H9 (cell line): ENCODE results near the gene TRIM44. TPM values are rescaled to one million over a fixed set of nuclear protein-coding genes. Genes with fewer than 3 reads are reported as not detected.

Source experiments
- DNase-seq: peaks from one replicate; pipeline ENCODE4 v3.0.0-alpha.2; 2017
- H2AFZ ChIP-seq: one replicate; pipeline ENCODE4 v1.6.1; 2013; ENCODE audit warnings: mild to moderate bottlenecking, low read length, control low read depth, moderate library complexity
- H2AK5ac ChIP-seq: 2 replicates; pipeline ENCODE4 v1.6.1; 2013; ENCODE audit warnings: low read length, control low read depth, mixed read lengths; ENCODE audit not compliant: insufficient read length
- H2BK120ac ChIP-seq: one replicate; pipeline ENCODE4 v1.6.1; 2013; ENCODE audit warnings: low read depth, mild to moderate bottlenecking, low read length, control low read depth, inconsistent platforms; ENCODE audit not compliant: poor library complexity, severe bottlenecking
- H2BK12ac ChIP-seq: 2 replicates; pipeline ENCODE4 v1.6.1; 2013; ENCODE audit warnings: low read length, control low read depth, mixed read lengths, low read depth; ENCODE audit not compliant: insufficient read length
- H2BK15ac ChIP-seq: 2 replicates; pipeline ENCODE4 v1.6.1; 2013; ENCODE audit warnings: low read depth, low read length, control low read depth
- H2BK20ac ChIP-seq: one replicate; pipeline ENCODE4 v1.6.1; 2013; ENCODE audit warnings: low read depth, mild to moderate bottlenecking, low read length, control low read depth, inconsistent platforms; ENCODE audit not compliant: poor library complexity, severe bottlenecking
- H2BK5ac ChIP-seq: 2 replicates; pipeline ENCODE4 v1.6.1; 2013; ENCODE audit warnings: low read length, control low read depth, mixed read lengths; ENCODE audit not compliant: insufficient read length
- H3K14ac ChIP-seq: 2 replicates; pipeline ENCODE4 v1.6.1; 2013; ENCODE audit warnings: low read length, control low read depth; ENCODE audit not compliant: insufficient read depth
- H3K18ac ChIP-seq: 2 replicates; pipeline ENCODE4 v1.6.1; 2013; ENCODE audit warnings: low read depth, mild to moderate bottlenecking, mixed read lengths, low read length, control low read depth; ENCODE audit not compliant: insufficient read length
- H3K23ac ChIP-seq: 2 replicates; pipeline ENCODE4 v1.6.1; 2013; ENCODE audit warnings: low read length, control low read depth, mixed read lengths, low read depth; ENCODE audit not compliant: insufficient read length
- H3K23me2 ChIP-seq: 2 replicates; pipeline ENCODE4 v1.6.1; 2013; ENCODE audit warnings: low read depth, mild to moderate bottlenecking, mixed read lengths, low read length, control low read depth; ENCODE audit not compliant: insufficient read length, poor library complexity, severe bottlenecking
- H3K27ac ChIP-seq: 2 replicates; pipeline ENCODE4 v1.5.1; 2013; ENCODE audit warnings: low read length, control low read depth, mixed read lengths, low read depth; ENCODE audit not compliant: insufficient read length
- H3K27me3 ChIP-seq: 2 replicates; pipeline ENCODE4 v1.6.1; 2013; ENCODE audit warnings: low read length, control low read depth, inconsistent platforms; ENCODE audit not compliant: insufficient read depth
- H3K4ac ChIP-seq: 2 replicates; pipeline ENCODE4 v1.6.1; 2013; ENCODE audit warnings: low read depth, mild to moderate bottlenecking, control low read depth, inconsistent platforms, low read length, moderate library complexity
- H3K4me1 ChIP-seq: 2 replicates; pipeline ENCODE4 v1.6.1; 2013; ENCODE audit warnings: low read length, control low read depth, inconsistent platforms; ENCODE audit not compliant: insufficient read depth
- H3K4me2 ChIP-seq: 2 replicates; pipeline ENCODE4 v1.6.1; 2013; ENCODE audit warnings: low read length, control low read depth, mixed read lengths; ENCODE audit not compliant: insufficient read length, insufficient read depth
- H3K56ac ChIP-seq: 2 replicates; pipeline ENCODE4 v1.6.1; 2013; ENCODE audit warnings: low read depth, mild to moderate bottlenecking, mixed read lengths, low read length, control low read depth; ENCODE audit not compliant: insufficient read length
- H3K79me1 ChIP-seq: 2 replicates; pipeline ENCODE4 v1.6.1; 2013; ENCODE audit warnings: low read depth, mild to moderate bottlenecking, moderate library complexity, low read length, control low read depth, inconsistent platforms; ENCODE audit not compliant: insufficient read depth, poor library complexity, severe bottlenecking
- H3K79me2 ChIP-seq: 2 replicates; pipeline ENCODE4 v1.6.1; 2013; ENCODE audit warnings: low read length, control low read depth, inconsistent platforms; ENCODE audit not compliant: insufficient read depth
- H3K9ac ChIP-seq: 2 replicates; pipeline ENCODE4 v1.6.1; 2013; ENCODE audit warnings: low read length, control low read depth, mixed read lengths; ENCODE audit not compliant: insufficient read length; ENCODE audit errors: extremely low read depth
- H3K9me3 ChIP-seq: one replicate; pipeline ENCODE4 v1.6.1; 2013; ENCODE audit warnings: low read depth, low read length, inconsistent platforms; ENCODE audit not compliant: control insufficient read depth
- H3T11ph ChIP-seq: one replicate; pipeline ENCODE4 v1.6.1; 2013; ENCODE audit warnings: mild to moderate bottlenecking, low read length, control low read depth, inconsistent platforms
- H4K20me1 ChIP-seq: one replicate; pipeline ENCODE4 v1.6.1; 2013; ENCODE audit not compliant: control insufficient read depth, insufficient read length, insufficient read depth
- H4K5ac ChIP-seq: 2 replicates; pipeline ENCODE4 v1.6.1; 2013; ENCODE audit warnings: low read depth, mild to moderate bottlenecking, mixed read lengths, low read length, control low read depth; ENCODE audit not compliant: insufficient read length
- H4K8ac ChIP-seq: replicated peaks from 2 replicates; pipeline ENCODE4 v1.6.1; 2013; ENCODE audit warnings: low read length, control low read depth, mixed read lengths, low read depth; ENCODE audit not compliant: insufficient read length
- H4K91ac ChIP-seq: 2 replicates; pipeline ENCODE4 v1.6.1; 2013; ENCODE audit warnings: low read depth, mild to moderate bottlenecking, moderate library complexity, mixed read lengths, low read length, control low read depth; ENCODE audit not compliant: insufficient read length
- H3K27ac Mint-ChIP-seq, 3 experiments: 2 replicates in 2 of 3; 3 replicates in 1 of 3; pipeline ENCODE4 v1.8.0; 2020 to 2021; ENCODE audit warnings: mixed read lengths in 3 of 3, mild to moderate bottlenecking in 1 of 3, moderate library complexity in 1 of 3
- H3K27me3 Mint-ChIP-seq: 2 replicates; pipeline ENCODE4 v1.8.0; 2021; ENCODE audit warnings: low read depth, mild to moderate bottlenecking, moderate library complexity, mixed read lengths
- H3K36me3 Mint-ChIP-seq, 3 experiments: 2 replicates in 2 of 3; 3 replicates in 1 of 3; pipeline ENCODE4 v1.8.0; 2020 to 2021; ENCODE audit warnings: low read depth in 3 of 3, mixed read lengths in 3 of 3; ENCODE audit not compliant: insufficient read depth in 1 of 3
- H3K4me1 Mint-ChIP-seq, 2 experiments: 2 replicates each; pipeline ENCODE4 v1.8.0; 2020; ENCODE audit warnings: mixed read lengths in 2 of 2
- H3K4me3 Mint-ChIP-seq, 2 experiments: 2 replicates in 1 of 2; 3 replicates in 1 of 2; pipeline ENCODE4 v1.8.0; 2020 to 2021; ENCODE audit warnings: mild to moderate bottlenecking in 2 of 2, mixed read lengths in 2 of 2, moderate library complexity in 1 of 2
- H3K9me3 Mint-ChIP-seq, 2 experiments: 2 replicates in 1 of 2; 3 replicates in 1 of 2; pipeline ENCODE4 v1.8.0; 2020; ENCODE audit warnings: mild to moderate bottlenecking in 2 of 2, mixed read lengths in 2 of 2, moderate library complexity in 1 of 2
- CTCF ChIP-seq: fragments of 200-600 bp; sonication (generic); conservative IDR thresholded peaks from 3 replicates; pipeline ENCODE4 v1.8.0; 2021; ENCODE audit warnings: antibody characterized with exemption, mild to moderate bottlenecking
- WGBS: extraction: QIAGEN DNeasy Blood & Tissue Kit; methylation state at CpG from one replicate; pipeline ENCODE4 v1.1.7; 2013; ENCODE audit warnings: missing lambda C conversion rate, low lambda C conversion rate, mixed read lengths; ENCODE audit not compliant: insufficient read length; ENCODE audit errors: extremely low coverage; 5-methylcytosine and 5-hydroxymethylcytosine counted together
- total RNA-seq: library from RNA; stranded (reverse); gene quantifications from 2 replicates; pipeline ENCODE4 v1.2.1, GENCODE V29; 2021

The TRIM44 gene
- total RNA-seq, 1 experiment from 2014 or later = 37.7 TPM

GRCh38 chr11:35822815-35823495, 160.4 kb downstream of the TRIM44 start:
- H3K36me3 Mint-ChIP-seq = no peaks in the 10 kb centered on the region
- Histone ChIP-seq H2AFZ (no peak overlapping the region), H2AK5ac (no peak overlapping the region), H2BK20ac (no peak overlapping the region), H3K4me2 (no peak overlapping the region), H4K5ac (no peak overlapping the region), H3K79me1 (no peaks in the 10 kb centered on the region), H3K18ac (no peak overlapping the region), H3K27me3 (no peaks in the 10 kb centered on the region), H2BK12ac (no peak overlapping the region), H4K91ac (no peak overlapping the region), H4K8ac (no peak overlapping the region), H3K56ac (no peak overlapping the region), H3K9me3 (no peaks in the 10 kb centered on the region), H2BK15ac (no peak overlapping the region), H3T11ph (no peak overlapping the region), H4K20me1 (peaks cover 2% of the 10 kb centered on the region), H3K79me2 (no peaks in the 10 kb centered on the region), H3K27ac (no peak overlapping the region), H3K4me1 (0 out of 2 replicates have a peak, but pooled peaks cover 2% of the 10 kb centered on the region), H2BK5ac (no peak overlapping the region), H2BK120ac (no peak overlapping the region), H3K23ac (no peak overlapping the region), H3K4ac (no peak overlapping the region), H3K23me2 (peaks cover 2% of the 10 kb centered on the region), H3K9ac (no peak overlapping the region), H3K14ac (no peak overlapping the region)
- H3K4me1 Mint-ChIP-seq = peaks cover 7 to 14% of the 10 kb centered on the region in 2 experiments; a peak in 3 of 4 replicates
- peak overlapping the region in 1 of 3 experiments; percentile 60; a peak in 1 of 7 replicates for H3K27ac Mint-ChIP-seq
- WGBS = no CpG with 5 or more reads among the region's 2 CpGs
- no peak overlapping the region for H3K4me3 Mint-ChIP-seq
- no peak for DNase-seq
- no peak for TF ChIP-seq CTCF
- H3K27me3 Mint-ChIP-seq = peaks cover 11% of the 10 kb centered on the region
- no peaks in the 10 kb centered on the region for H3K9me3 Mint-ChIP-seq
